K562 treated with DMSO at 1 percent for 12 hours (cell line): Measurements from ENCODE around the gene ITGA2B. TPM values are rescaled to one million over a fixed set of nuclear protein-coding genes. Genes with fewer than 3 reads are reported as not detected.

ENCODE experiments used
- total RNA-seq: library from RNA; unstranded; fragments of 300-600 nt; gene quantifications from 2 replicates; pipeline ENCODE4 v1.2.3, GENCODE V29; 2022; ENCODE audit not compliant: insufficient read depth

Gene ITGA2B
- 3.9 and 6.3 TPM in 2 replicates for total RNA-seq

DNA sequence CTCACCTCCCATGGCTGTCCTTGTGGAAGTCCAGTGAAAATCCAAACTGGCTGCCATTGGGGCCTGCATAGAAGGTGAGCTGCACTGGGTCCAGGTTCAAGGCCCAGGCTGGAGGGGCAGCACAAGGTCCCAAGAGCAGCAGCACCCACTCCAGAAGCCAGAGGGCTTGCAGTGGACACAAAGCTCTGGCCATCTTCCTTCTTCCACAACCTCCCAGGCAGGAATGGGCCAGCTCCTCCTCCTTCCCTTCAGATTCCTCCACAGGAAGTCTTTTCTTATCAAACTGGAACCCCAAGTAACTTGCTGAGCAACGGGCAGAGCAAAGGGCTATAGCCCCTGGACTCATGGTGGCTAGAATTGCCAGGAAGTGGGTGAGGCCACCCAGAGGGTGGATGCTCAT is at the start of gene ITGA2B:
Gene ITGA2B, minus strand, starts transcription at position 369 of the 400 bp plus-strand sequence. Its CDS starts 176 bp downstream, at position 193.

GRCh38 chr17:44363613-44364159 is 25.8 kb downstream of the ITGA2B start, which contains the start of gene FAM171A2:
Gene FAM171A2, minus strand, starts transcription at chr17:44363853. Its CDS starts 139 bp downstream, at chr17:44363714.

DNA sequence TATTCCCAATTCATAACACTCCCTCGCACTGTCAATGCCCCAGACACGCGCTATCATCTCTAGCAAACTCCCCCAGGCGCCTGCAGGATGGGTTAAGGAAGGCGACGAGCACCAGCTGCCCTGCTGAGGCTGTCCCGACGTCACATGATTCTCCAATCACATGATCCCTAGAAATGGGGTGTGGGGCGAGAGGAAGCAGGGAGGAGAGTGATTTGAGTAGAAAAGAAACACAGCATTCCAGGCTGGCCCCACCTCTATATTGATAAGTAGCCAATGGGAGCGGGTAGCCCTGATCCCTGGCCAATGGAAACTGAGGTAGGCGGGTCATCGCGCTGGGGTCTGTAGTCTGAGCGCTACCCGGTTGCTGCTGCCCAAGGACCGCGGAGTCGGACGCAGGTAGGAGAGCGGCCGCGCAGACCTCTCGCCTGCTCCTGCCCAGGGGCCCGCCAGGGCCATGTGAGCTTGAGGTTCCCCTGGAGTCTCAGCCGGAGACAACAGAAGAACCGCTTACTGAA is 44.5 kb downstream of the ITGA2B start, which contains the start of gene GRN:
Gene GRN, plus strand, starts transcription at position 364 of the 515 bp plus-strand sequence. CDS start 3,863 bp downstream, outside the sequence.

DNA sequence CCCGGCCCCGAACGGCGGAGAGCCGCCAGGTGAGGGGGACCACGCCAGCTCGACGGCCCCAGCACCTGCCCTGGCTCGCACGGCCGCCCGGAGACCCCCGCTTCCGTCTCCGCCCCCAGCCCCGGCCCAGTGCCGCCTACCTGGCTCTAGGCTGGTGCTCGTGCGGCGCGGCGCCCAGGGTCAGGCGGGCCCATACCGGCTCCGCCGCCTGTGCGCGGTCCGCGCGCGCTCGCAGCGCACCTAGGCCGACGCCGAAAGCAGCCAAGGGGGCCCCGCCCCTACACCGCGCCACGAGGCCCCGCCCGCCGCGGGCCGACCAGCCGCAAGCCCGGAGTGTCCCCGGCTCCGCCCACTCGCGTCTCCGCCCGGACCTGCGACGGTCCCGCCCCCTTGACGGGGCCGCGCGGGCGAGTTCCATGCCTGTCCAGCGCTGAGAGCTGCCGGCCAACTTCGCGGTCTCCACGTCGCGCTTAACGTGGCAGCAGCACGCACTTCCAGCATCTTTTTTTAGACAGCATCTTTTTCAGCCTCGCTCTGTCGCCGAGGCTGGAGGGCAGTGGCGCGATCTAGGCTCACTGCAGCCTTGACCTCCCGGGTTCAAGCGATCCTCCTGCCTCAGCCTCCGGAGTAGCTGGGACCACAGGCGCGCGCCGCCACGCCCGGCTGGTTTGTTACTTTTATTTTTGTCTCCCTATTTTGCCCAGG is 64.7 kb downstream of the ITGA2B start, which contains the start of gene SLC25A39:
Gene SLC25A39, minus strand, starts transcription at position 253 of the 705 bp plus-strand sequence. CDS start 1,261 bp downstream, outside the sequence.

Other genes with a start within 250 kb of the ITGA2B start
- 8.5 and 15.5 TPM in 2 replicates for gene HROB, start 247.7 kb downstream of the ITGA2B start, total RNA-seq
- gene ASB16, start 218.9 kb downstream of the ITGA2B start, total RNA-seq: 2.2 TPM in 1 of 2 replicates, not detected in the other
- 20.7 and 32.2 TPM in 2 replicates for gene TMUB2, start 202.7 kb downstream of the ITGA2B start, total RNA-seq
- gene ATXN7L3, start 189.8 kb downstream of the ITGA2B start, total RNA-seq: 36.9 and 58.7 TPM in 2 replicates
- gene UBTF, start 170.0 kb downstream of the ITGA2B start, total RNA-seq: 26.5 and 52.8 TPM in 2 replicates
- gene SLC4A1, start 121.5 kb downstream of the ITGA2B start, total RNA-seq: 2.7 and 4.7 TPM in 2 replicates
- not detected in 2 replicates for gene RUNDC3A, start 81.0 kb downstream of the ITGA2B start, total RNA-seq
- gene SLC25A39, start 64.8 kb downstream of the ITGA2B start, total RNA-seq: 187 and 212 TPM in 2 replicates
- 259 and 294 TPM in 2 replicates for gene GRN, start 44.3 kb downstream of the ITGA2B start, total RNA-seq
- 18.5 and 20.4 TPM in 2 replicates for gene FAM171A2, start 25.8 kb downstream of the ITGA2B start, total RNA-seq
- gene GPATCH8, start 113.8 kb upstream of the ITGA2B start, total RNA-seq: 3.9 and 22.2 TPM in 2 replicates
- 10.4 and 12.4 TPM in 2 replicates for gene FZD2, start 167.8 kb upstream of the ITGA2B start, total RNA-seq